ENCODE measurements around the gene MLC1. TPM values are rescaled to one million over a fixed set of nuclear protein-coding genes. Genes with fewer than 3 reads are reported as not detected.

The MLC1 gene
- total RNA-seq, 4 donors from 2014 or later, result 0.49 to 3.4 (median 0.70) TPM

DNA sequence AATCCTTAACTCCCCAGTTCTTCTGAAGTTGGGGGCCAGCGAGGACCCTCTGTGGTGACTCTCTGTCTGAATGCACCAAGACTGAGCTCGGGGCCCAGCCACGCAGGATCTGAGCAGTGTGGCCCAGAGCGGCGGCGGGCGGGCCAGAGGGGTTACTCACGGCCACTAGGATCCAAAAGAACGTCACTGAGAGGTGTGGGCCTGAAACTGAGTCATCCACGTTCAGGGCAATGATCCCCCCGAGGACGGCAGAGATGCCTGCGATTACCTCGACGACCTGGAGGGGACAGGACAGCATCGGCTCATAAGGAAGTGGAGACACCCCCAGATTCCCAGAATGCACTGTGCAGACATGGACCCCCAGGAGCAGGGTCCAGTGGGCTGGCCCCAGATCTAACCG is 11.2 kb downstream of the MLC1 start:
- Histone ChIP-seq H3K27ac (no peak overlapping the region), H3K36me3 (no peaks in the 10 kb centered on the region), H3K4me1 (no peaks in the 10 kb centered on the region), H3K27me3 (peaks cover 6% of the 10 kb centered on the region), H3K9me3 (no peaks in the 10 kb centered on the region), H3K4me3 (no peak overlapping the region)
- no peak for TF ChIP-seq EP300 (IDR thresholded peaks at IDR 0.05)
- TF ChIP-seq, protein P1, sequence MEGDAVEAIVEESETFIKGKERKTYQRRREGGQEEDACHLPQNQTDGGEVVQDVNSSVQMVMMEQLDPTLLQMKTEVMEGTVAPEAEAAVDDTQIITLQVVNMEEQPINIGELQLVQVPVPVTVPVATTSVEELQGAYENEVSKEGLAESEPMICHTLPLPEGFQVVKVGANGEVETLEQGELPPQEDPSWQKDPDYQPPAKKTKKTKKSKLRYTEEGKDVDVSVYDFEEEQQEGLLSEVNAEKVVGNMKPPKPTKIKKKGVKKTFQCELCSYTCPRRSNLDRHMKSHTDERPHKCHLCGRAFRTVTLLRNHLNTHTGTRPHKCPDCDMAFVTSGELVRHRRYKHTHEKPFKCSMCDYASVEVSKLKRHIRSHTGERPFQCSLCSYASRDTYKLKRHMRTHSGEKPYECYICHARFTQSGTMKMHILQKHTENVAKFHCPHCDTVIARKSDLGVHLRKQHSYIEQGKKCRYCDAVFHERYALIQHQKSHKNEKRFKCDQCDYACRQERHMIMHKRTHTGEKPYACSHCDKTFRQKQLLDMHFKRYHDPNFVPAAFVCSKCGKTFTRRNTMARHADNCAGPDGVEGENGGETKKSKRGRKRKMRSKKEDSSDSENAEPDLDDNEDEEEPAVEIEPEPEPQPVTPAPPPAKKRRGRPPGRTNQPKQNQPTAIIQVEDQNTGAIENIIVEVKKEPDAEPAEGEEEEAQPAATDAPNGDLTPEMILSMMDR (IDR thresholded peaks at IDR 0.05), result no peak
- no peak for TF ChIP-seq POLR2AphosphoS5 (IDR thresholded peaks at IDR 0.05)
- TF ChIP-seq POLR2A (IDR thresholded peaks at IDR 0.05), result no peak
- DNase-seq (ENCODE audit: low spot score in 2 of 2), result no peak
- WGBS, result 70% methylated on average over 12 of the region's 17 CpGs

DNA sequence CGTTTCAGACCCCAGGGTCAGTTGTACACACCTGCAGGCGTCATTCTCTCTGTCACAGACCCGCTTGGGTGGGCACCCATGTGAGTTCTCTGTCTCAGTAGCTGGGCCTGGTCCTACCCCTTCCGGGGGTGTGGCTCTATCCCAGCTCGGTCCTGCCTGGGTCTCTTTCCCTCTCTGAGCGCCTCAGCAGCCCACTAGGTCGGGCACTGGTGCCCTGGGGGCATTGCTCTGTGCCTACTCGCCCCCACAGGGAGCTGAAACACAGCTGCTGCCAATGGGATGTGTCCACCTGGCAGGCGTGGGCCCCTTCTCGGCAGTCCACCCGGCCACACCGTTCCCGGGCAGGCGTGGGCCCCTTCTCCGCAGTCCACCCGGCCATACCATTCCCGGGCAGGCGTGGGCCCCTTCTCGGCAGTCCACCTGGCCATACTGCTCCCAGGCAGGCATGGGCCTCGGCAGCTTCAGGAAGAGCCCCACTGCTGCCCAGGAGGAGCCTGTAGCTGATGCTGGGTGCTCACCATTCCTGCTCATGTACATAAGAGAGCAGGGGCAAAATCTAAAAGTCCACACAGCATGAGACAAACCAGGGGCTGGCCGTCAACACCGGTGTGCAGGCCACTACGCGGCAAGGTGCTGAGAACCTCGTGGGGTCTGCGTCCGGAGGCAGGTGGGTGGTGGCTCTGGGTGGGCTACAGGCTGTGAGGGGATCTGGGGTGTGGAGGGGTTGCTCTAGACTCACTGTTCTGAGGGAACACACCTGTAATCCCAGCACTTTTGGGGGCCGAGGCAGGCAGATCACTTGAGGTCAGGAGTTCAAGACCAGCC is 12.3 kb downstream of the MLC1 start:
- Histone ChIP-seq H3K27ac (no peak overlapping the region), H3K27me3 (peaks cover 6% of the 10 kb centered on the region), H3K36me3 (no peaks in the 10 kb centered on the region), H3K4me3 (no peak overlapping the region), H3K9me3 (no peaks in the 10 kb centered on the region), H3K4me1 (no peaks in the 10 kb centered on the region)
- TF ChIP-seq, protein P1 (IDR thresholded peaks at IDR 0.05), result no peak
- TF ChIP-seq EP300 (IDR thresholded peaks at IDR 0.05) (no peak), POLR2A (IDR thresholded peaks at IDR 0.05) (no peak), POLR2AphosphoS5 (IDR thresholded peaks at IDR 0.05) (no peak)
- WGBS, result 81% methylated on average over 12 of the region's 28 CpGs
- DNase-seq (ENCODE audit: low spot score in 2 of 2), result no peak

DNA sequence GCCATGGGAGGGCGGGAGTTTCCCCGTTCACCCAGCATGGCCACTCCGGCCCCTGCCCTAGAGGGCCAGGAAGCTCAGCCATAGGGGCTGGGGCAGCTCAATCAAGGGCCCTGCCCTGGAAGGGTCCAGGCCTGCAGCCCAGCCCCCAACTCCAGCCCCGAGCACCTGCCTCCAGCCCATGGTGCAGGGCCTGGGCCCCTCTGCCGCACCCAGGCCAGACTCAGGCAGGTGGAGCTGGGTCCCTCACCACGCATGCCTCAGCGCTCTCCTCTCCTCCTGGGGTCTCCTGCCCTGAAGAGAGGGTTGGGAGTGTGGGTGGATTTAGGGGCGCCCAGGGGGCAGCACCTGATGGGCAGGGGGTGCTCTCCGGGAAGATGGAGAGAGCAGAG is 13.1 kb downstream of the MLC1 start:
- Histone ChIP-seq H3K27me3 (peaks cover 6% of the 10 kb centered on the region), H3K36me3 (no peaks in the 10 kb centered on the region), H3K27ac (no peak overlapping the region), H3K9me3 (no peaks in the 10 kb centered on the region), H3K4me1 (no peaks in the 10 kb centered on the region), H3K4me3 (no peak overlapping the region)
- TF ChIP-seq, protein P1 (IDR thresholded peaks at IDR 0.05), result no peak
- no peak for TF ChIP-seq POLR2AphosphoS5 (IDR thresholded peaks at IDR 0.05)
- TF ChIP-seq POLR2A (IDR thresholded peaks at IDR 0.05), result no peak
- TF ChIP-seq EP300 (IDR thresholded peaks at IDR 0.05), result no peak
- WGBS, result 100% methylated on average over 6 of the region's 9 CpGs
- DNase-seq (ENCODE audit: low spot score in 2 of 2), result no peak

DNA sequence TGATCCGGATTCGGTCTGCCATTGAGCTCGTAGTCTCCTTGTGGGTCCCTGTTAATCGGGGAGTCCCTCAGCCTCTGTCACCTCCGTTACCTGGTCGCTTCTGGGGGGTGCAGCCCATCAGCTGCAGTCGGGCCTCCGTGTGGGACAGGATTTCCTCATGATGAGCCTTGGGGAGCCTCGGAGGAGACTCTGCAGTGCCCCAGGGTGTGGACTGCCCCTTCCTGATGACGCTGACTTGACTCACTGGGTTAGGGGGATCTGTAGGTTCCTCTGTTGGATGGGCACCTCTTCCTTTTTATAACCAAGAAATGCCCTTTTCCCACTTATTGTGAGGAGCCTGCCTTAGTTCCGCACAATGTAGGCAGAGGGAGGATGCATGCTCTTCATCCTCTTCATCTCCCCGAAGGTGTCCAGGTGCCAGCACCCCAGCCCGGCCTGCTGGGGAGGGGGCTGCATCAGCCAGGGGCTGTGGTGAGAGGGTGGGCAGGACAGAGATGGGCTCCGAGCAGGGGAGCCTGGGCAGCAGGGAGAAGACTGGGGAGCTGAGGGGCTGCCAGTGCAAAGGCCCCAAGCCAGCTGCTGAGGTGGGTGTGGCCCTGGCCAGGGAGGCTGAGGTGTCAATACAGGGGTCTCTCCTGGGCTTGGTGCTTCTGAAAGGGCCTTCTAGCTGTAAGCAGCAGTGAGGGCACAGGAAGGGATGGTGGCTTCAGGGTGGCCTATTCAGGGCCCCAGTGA is 13.6 kb downstream of the MLC1 start:
- Histone ChIP-seq H3K9me3 (no peaks in the 10 kb centered on the region), H3K27me3 (peaks cover 6% of the 10 kb centered on the region), H3K27ac (no peak overlapping the region), H3K36me3 (no peaks in the 10 kb centered on the region), H3K4me3 (no peak overlapping the region), H3K4me1 (no peaks in the 10 kb centered on the region)
- 86% methylated on average over 14 of the region's 14 CpGs for WGBS
- DNase-seq (ENCODE audit: low spot score in 2 of 2), result no peak
- TF ChIP-seq, protein P1 (IDR thresholded peaks at IDR 0.05), result no peak
- TF ChIP-seq POLR2A (IDR thresholded peaks at IDR 0.05) (no peak), EP300 (IDR thresholded peaks at IDR 0.05) (no peak), POLR2AphosphoS5 (IDR thresholded peaks at IDR 0.05) (no peak)

DNA sequence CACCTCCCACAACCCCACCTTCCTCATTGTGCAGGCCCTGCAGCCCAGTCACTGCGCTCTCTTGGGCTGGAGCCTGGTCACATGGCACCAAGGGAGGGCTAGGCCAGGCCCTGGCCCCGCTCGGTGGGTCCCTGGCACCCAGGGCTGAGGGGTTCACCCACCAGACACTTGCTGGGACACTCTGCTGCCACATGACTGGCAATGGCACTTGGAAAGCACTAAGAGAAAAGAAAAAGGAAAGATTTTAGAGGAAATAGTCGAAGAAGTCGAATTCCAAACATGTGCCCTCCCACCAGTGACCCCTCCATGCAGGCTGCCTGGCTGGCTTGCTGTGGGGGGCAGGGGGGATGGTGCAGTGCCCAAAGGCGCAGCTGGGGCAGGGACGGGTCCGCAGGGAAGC is 14.9 kb downstream of the MLC1 start:
- 90% methylated on average over 8 of the region's 8 CpGs for WGBS
- Histone ChIP-seq H3K9me3 (no peaks in the 10 kb centered on the region), H3K27me3 (peaks cover 6% of the 10 kb centered on the region), H3K27ac (no peak overlapping the region), H3K4me1 (no peaks in the 10 kb centered on the region), H3K4me3 (no peak overlapping the region), H3K36me3 (no peaks in the 10 kb centered on the region)
- TF ChIP-seq POLR2AphosphoS5 (IDR thresholded peaks at IDR 0.05) (no peak), EP300 (IDR thresholded peaks at IDR 0.05) (no peak), POLR2A (IDR thresholded peaks at IDR 0.05) (no peak)
- TF ChIP-seq, protein P1 (IDR thresholded peaks at IDR 0.05), result no peak
- no peak for DNase-seq (ENCODE audit: low spot score in 2 of 2)
